ENCODE results near the gene AIG1.

The AIG1 gene

DNA sequence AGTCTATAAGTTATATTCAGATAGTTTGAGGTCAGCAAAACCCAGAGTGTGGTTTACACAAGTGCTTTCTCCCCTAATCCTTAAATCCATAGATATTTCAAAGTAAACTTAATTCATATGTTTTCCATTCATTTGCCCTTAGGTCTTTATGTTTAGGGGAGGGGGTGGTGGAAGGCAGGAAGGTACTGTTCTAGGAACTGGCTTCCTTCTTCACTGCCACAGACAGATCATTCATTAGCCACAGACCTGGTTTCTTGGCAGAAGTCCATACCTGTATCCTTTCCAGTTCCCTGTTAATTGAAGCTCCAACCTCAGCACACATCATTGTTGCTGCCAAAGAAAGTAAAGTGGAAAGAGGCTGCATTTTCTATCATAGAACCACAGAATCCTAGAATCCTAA lies 123.0 kb downstream of the AIG1 start:
- Histone ChIP-seq H3K4me1 (ENCODE audit: control insufficient read depth, insufficient read depth, low read length) (peaks cover 4% of the 10 kb centered on the region), H3K27ac (ENCODE audit: low read depth, low read length) (no peak overlapping the region), H3K4me3 (ENCODE audit: low read length) (no peak overlapping the region), H3K27me3 (ENCODE audit: control insufficient read depth, insufficient read depth, low read length) (no peaks in the 10 kb centered on the region), H3K36me3 (ENCODE audit: control insufficient read depth, insufficient read depth, low read length) (no peaks in the 10 kb centered on the region), H3K9ac (ENCODE audit: low read length) (no peak overlapping the region)

DNA sequence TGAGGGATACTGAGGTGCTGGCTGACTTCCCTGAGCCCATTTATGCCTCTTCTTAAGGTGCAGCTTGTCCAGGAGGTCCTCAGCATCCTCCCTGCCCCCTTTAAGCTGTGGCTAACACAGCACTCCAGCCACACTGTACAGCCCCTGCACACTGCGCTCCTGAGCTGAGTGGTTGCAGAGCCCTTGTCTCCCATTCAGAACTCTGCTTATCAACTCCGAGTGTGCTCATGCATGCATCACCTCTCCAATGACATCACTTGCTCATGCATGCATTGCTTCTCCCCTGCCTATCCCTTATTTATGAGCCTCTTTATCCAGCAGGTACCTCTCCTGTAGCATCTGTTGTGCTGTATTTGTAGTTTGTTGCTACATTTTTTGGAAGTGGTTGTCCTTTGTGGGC lies 124.6 kb downstream of the AIG1 start:
- Histone ChIP-seq H3K9ac (ENCODE audit: low read length) (no peak overlapping the region), H3K4me1 (ENCODE audit: control insufficient read depth, insufficient read depth, low read length) (peaks cover 4% of the 10 kb centered on the region), H3K27me3 (ENCODE audit: control insufficient read depth, insufficient read depth, low read length) (no peaks in the 10 kb centered on the region), H3K4me3 (ENCODE audit: low read length) (no peak overlapping the region), H3K27ac (ENCODE audit: low read depth, low read length) (no peak overlapping the region), H3K36me3 (ENCODE audit: control insufficient read depth, insufficient read depth, low read length) (no peaks in the 10 kb centered on the region)

DNA sequence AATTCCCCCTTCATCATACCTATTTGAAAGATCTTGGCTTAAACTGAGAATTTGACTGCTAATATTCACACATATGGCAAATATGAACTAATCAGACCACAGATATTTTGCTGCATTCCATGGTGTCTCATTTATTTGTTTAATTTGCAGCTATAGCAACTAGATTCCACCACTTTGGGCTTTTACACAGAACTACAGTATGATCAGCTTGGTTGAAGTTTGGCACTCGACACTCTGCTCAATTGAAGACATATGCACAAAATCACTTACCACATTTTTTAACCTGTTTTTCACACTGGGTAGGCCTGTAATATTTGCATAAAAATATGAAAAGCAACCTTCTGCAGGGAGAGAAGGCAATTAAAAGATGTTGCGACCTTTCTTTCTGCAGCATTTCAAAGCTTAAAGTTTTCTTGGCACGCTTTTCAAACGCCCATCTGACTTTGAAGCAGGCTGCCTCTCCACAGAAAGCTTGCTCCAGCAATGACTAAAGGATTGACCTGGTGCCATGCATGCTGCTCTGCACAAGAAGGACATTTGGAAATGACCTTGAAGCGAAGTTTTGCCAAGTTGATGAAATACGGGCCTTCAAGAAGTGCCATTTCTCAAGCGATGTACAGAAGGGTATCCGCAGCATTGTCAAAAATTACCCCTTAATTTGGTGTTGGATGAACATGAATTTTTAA lies 126.7 kb downstream of the AIG1 start:
- H3K27ac ChIP-seq (ENCODE audit: low read depth, low read length) = peak overlapping the region; percentile 10
- no peak overlapping the region for H3K4me3 ChIP-seq (ENCODE audit: low read length)
- H3K4me1 ChIP-seq (ENCODE audit: control insufficient read depth, insufficient read depth, low read length) = peaks cover 4% of the 10 kb centered on the region
- no peak overlapping the region for H3K9ac ChIP-seq (ENCODE audit: low read length)
- no peaks in the 10 kb centered on the region for H3K27me3 ChIP-seq (ENCODE audit: control insufficient read depth, insufficient read depth, low read length)
- no peaks in the 10 kb centered on the region for H3K36me3 ChIP-seq (ENCODE audit: control insufficient read depth, insufficient read depth, low read length)

DNA sequence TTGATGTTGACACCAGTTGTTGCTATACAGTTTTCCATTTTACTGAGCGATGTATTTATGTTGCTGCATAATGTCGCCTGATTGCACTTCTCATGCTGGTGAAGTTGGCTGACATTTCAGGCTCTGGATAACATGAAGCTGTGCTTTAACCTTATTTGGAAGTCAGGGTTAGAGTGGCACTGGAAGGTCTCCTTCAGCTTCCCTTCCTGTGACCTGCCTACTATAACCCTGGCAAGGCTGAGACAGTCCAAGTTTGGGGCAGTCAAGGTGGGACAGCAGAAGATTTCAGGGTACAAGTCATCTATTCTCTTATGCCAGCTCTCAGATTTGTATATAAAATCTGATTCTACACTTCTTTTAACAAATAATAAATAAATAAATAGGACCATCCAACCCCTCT lies 127.6 kb downstream of the AIG1 start:
- no peaks in the 10 kb centered on the region for H3K36me3 ChIP-seq (ENCODE audit: control insufficient read depth, insufficient read depth, low read length)
- H3K4me1 ChIP-seq (ENCODE audit: control insufficient read depth, insufficient read depth, low read length) = peaks cover 4% of the 10 kb centered on the region
- H3K9ac ChIP-seq (ENCODE audit: low read length) = no peak overlapping the region
- H3K27ac ChIP-seq (ENCODE audit: low read depth, low read length) = no peak overlapping the region
- no peak overlapping the region for H3K4me3 ChIP-seq (ENCODE audit: low read length)
- H3K27me3 ChIP-seq (ENCODE audit: control insufficient read depth, insufficient read depth, low read length) = no peaks in the 10 kb centered on the region

DNA sequence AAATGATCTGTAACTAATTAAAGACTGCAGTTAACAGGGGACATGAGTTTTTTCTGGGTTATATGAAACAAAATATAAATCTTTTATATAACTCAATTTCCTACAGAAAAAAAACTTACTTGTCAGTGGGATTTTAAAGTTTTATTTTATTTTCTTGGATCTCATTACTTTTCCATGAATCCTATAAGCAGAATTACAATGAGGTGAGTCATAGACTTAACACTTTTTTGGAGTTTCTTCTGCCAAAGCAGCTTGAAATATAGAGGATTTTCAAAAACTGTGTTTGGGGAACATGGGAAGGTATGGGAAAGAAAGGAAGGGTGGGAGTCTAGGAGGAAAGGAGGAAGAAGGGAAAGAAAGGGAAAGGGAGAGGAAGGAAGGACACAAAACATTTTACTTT lies 130.7 kb downstream of the AIG1 start:
- no peak overlapping the region for H3K27ac ChIP-seq (ENCODE audit: low read depth, low read length)

DNA sequence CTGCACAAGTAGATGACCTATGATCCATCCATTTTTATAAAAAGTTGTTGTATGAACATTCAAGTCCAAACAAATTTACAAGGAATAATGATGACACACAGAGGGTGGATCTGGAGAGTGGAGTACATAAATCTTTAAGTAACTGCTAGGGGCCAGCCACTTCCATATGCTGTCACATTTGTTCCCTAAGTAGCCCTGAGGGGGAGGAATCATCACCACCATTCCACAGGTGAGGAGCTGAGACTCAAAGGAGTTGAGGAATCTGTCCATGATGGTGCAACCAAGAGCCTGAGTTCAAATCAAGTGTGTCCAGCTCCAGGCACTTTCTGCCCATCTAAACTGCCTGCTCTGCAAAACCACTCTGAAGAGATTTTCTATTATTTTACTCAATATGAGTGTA lies 132.1 kb downstream of the AIG1 start:
- Histone ChIP-seq H3K27me3 (ENCODE audit: control insufficient read depth, insufficient read depth, low read length) (no peaks in the 10 kb centered on the region), H3K4me1 (ENCODE audit: control insufficient read depth, insufficient read depth, low read length) (no peaks in the 10 kb centered on the region), H3K27ac (ENCODE audit: low read depth, low read length) (no peak overlapping the region), H3K4me3 (ENCODE audit: low read length) (no peak overlapping the region), H3K9ac (ENCODE audit: low read length) (no peak overlapping the region), H3K36me3 (ENCODE audit: control insufficient read depth, insufficient read depth, low read length) (no peaks in the 10 kb centered on the region)

More for the DNA sequence above, 130.7 kb downstream of the AIG1 start:
- no peak overlapping the region for H3K9ac ChIP-seq (ENCODE audit: low read length)
- H3K27me3 ChIP-seq (ENCODE audit: control insufficient read depth, insufficient read depth, low read length) = no peaks in the 10 kb centered on the region
- no peak overlapping the region for H3K4me3 ChIP-seq (ENCODE audit: low read length)
- no peaks in the 10 kb centered on the region for H3K36me3 ChIP-seq (ENCODE audit: control insufficient read depth, insufficient read depth, low read length)
- H3K4me1 ChIP-seq (ENCODE audit: control insufficient read depth, insufficient read depth, low read length) = peaks cover 4% of the 10 kb centered on the region

DNA sequence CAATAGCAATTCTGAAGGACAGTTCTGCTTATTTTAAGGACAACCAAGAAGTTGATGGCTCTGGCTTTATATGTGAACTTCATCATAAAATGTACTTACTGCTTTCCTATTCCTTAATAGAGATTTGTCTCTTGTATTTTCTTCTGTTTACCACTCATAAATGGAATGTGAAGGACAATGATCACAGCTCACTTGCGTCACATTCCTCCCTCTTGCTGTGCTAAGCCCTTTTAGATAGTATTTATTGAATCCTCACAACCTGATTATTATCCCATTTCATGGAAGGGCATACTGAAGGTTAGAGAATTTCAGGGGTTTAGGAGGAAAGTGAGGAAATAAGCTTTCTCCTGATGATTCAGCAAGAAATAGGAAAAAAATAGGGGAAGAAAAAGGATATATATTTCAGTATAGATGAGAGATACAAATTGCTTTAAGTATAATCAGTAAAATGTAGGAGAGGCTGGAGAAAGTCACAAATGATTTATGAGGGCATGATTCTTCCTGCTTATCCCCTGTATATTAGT lies 132.9 kb downstream of the AIG1 start:
- Histone ChIP-seq H3K4me3 (ENCODE audit: low read length) (no peak overlapping the region), H3K36me3 (ENCODE audit: control insufficient read depth, insufficient read depth, low read length) (no peaks in the 10 kb centered on the region), H3K27ac (ENCODE audit: low read depth, low read length) (no peak overlapping the region), H3K9ac (ENCODE audit: low read length) (no peak overlapping the region), H3K4me1 (ENCODE audit: control insufficient read depth, insufficient read depth, low read length) (no peaks in the 10 kb centered on the region), H3K27me3 (ENCODE audit: control insufficient read depth, insufficient read depth, low read length) (no peaks in the 10 kb centered on the region)

DNA sequence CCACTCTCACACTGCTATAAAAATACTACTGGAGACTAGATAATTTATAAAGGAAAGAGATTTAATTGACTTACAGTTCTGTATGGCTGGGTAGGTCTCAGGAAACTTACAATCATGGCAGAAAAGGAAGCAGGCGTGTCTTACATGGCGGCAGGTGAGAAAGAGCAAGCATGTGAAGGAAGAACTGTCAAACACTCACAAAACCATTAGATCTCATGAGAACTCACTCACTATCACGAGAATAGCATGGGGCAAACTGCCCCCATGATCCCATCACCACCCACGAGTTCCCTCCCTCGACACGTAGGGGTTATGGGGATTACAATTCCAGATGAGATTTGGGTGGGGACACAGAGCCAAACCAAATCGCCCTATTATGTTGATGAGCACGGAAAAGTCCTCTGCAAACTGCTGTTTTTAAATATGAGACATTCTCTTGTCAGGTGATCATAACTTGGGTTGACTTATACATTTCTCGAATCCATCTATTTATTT lies 133.5 kb downstream of the AIG1 start:
- Histone ChIP-seq H3K4me3 (ENCODE audit: low read length) (no peak overlapping the region), H3K27me3 (ENCODE audit: control insufficient read depth, insufficient read depth, low read length) (no peaks in the 10 kb centered on the region), H3K4me1 (ENCODE audit: control insufficient read depth, insufficient read depth, low read length) (no peaks in the 10 kb centered on the region), H3K9ac (ENCODE audit: low read length) (no peak overlapping the region), H3K27ac (ENCODE audit: low read depth, low read length) (no peak overlapping the region), H3K36me3 (ENCODE audit: control insufficient read depth, insufficient read depth, low read length) (no peaks in the 10 kb centered on the region)

DNA sequence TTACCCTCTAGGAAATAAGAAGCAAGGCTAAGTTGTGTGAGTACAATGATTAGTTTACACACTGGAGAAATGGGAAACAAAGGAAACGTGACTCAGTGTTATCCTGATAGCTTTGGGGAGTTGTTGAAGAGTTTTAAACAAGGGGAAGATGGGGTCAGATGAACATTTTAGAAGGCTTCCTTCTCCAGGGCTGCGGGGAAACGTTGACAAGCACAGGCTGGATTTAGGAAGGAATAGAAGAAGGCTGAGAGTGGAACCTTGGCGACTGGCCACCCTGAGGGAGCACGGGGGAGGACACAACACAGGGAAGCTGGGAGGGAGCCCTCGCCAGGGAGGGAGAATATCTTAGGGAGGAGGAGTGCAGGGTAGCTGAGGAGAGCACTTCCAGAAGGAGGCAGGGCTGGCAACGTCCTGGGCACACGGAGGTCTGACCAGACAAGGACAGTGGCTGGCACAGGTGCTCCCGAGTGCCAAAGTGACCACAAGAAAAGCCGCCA lies 134.7 kb downstream of the AIG1 start:
- H3K27me3 ChIP-seq (ENCODE audit: control insufficient read depth, insufficient read depth, low read length) = no peaks in the 10 kb centered on the region
- no peak overlapping the region for H3K9ac ChIP-seq (ENCODE audit: low read length)
- H3K4me1 ChIP-seq (ENCODE audit: control insufficient read depth, insufficient read depth, low read length) = no peaks in the 10 kb centered on the region
- no peaks in the 10 kb centered on the region for H3K36me3 ChIP-seq (ENCODE audit: control insufficient read depth, insufficient read depth, low read length)
- no peak overlapping the region for H3K4me3 ChIP-seq (ENCODE audit: low read length)
- no peak overlapping the region for H3K27ac ChIP-seq (ENCODE audit: low read depth, low read length)

DNA sequence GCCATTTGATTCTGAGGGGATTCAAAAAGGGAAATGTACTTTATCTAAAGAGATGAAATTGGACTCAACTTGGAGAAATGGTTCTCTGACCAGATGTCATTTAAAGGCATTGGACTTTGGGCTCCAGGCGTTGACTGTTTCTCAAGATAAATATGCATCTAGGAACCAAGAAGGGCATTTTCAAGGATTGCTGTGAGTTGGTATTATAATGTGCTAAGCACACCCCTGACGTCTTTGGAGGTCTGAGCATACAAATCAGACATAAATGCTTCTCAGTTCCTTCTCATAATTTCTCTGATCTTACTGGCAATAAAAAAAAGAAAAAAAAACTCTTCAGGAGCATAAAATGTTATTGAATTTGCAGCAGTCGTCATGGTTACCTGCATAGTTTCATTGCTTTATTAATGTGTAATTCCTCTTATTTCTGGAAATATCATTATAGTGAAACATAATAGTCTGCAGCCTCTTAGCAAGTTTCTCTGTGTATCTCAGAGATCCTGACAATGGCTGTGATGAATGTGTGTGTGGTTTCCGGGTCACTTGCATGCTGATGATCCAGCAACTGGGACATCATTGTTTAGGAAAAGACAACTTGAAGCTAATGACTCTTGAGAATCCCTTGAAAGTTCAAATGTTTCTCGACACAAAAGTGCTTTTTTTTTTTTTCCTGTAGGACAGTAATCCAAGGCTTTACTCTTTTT lies 136.0 kb downstream of the AIG1 start:
- H3K27me3 ChIP-seq (ENCODE audit: control insufficient read depth, insufficient read depth, low read length) = no peaks in the 10 kb centered on the region
- no peaks in the 10 kb centered on the region for H3K4me1 ChIP-seq (ENCODE audit: control insufficient read depth, insufficient read depth, low read length)
- H3K27ac ChIP-seq (ENCODE audit: low read depth, low read length) = no peak overlapping the region
- no peaks in the 10 kb centered on the region for H3K36me3 ChIP-seq (ENCODE audit: control insufficient read depth, insufficient read depth, low read length)
- H3K4me3 ChIP-seq (ENCODE audit: low read length) = no peak overlapping the region
- H3K9ac ChIP-seq (ENCODE audit: low read length) = no peak overlapping the region

DNA sequence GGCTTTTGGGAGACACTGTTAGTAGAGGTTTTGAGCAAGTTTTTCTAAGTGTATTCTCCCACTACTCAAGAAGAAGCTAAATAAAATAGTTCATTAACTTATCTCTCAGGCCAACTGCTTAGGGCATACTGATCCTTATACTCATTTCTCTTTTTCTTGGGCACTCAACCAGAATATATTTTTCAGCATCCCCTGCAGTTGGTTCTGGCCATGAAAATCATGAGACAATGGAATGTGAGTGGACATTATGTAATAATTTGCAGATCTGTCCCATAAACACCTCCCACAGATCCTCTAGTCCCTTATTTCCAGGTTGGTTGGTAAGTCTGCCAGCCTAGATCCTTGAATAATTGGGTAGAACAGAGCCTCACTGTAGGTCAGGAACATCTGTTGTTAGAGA lies 136.7 kb downstream of the AIG1 start:
- Histone ChIP-seq H3K9ac (ENCODE audit: low read length) (no peak overlapping the region), H3K4me1 (ENCODE audit: control insufficient read depth, insufficient read depth, low read length) (no peaks in the 10 kb centered on the region), H3K4me3 (ENCODE audit: low read length) (no peak overlapping the region), H3K36me3 (ENCODE audit: control insufficient read depth, insufficient read depth, low read length) (no peaks in the 10 kb centered on the region), H3K27ac (ENCODE audit: low read depth, low read length) (no peak overlapping the region), H3K27me3 (ENCODE audit: control insufficient read depth, insufficient read depth, low read length) (no peaks in the 10 kb centered on the region)

DNA sequence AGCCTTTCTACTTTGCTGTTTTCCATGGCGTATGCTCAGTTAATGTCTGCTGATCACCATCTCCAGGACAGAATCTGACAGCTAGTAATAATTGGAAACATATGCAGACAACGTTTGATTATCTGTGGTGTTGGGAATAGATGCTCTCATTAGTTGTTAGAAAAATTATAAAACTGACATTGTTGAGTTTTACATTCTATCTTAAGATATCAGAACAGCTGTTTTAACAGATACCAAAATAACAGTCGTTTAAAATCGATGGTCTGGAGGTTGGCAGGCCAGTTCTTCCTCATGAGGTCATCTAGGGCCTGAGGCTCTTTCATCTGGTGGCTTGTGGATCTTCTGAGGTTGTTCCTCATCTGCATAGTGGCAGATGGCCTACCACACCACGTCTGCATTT lies 137.6 kb downstream of the AIG1 start:
- Histone ChIP-seq H3K4me3 (ENCODE audit: low read length) (no peak overlapping the region), H3K36me3 (ENCODE audit: control insufficient read depth, insufficient read depth, low read length) (no peaks in the 10 kb centered on the region), H3K27me3 (ENCODE audit: control insufficient read depth, insufficient read depth, low read length) (no peaks in the 10 kb centered on the region), H3K4me1 (ENCODE audit: control insufficient read depth, insufficient read depth, low read length) (no peaks in the 10 kb centered on the region), H3K27ac (ENCODE audit: low read depth, low read length) (no peak overlapping the region), H3K9ac (ENCODE audit: low read length) (no peak overlapping the region)
